PFSK-1 (cell line): ENCODE data around the gene MSX2.

ENCODE experiments used
- FOXP2 ChIP-seq: optimal IDR thresholded peaks from 2 replicates; pipeline ENCODE3; 2011; ENCODE audit warnings: borderline replicate concordance, control low read depth, inconsistent platforms; ENCODE audit not compliant: insufficient read depth; ENCODE audit errors: extremely low read length, extremely low read depth
- POLR2AphosphoS5 ChIP-seq: IDR thresholded peaks from 2 replicates; pipeline ENCODE4 v1.6.1; 2012; ENCODE audit warnings: low read depth, mild to moderate bottlenecking, control low read depth, low read length, moderate library complexity
- REST ChIP-seq, 2 experiments: IDR thresholded peaks; 2 replicates each; pipeline versions ENCODE4 v1.6.1 to v1.8.0; 2011 to 2012; ENCODE audit warnings: low read depth in 2 of 2, low read length in 2 of 2, control low read depth in 1 of 2, inconsistent platforms in 1 of 2, mild to moderate bottlenecking in 1 of 2, moderate library complexity in 1 of 2; ENCODE audit not compliant: insufficient read depth in 1 of 2
- SIN3A ChIP-seq: IDR thresholded peaks from 2 replicates; pipeline ENCODE4 v1.6.1; 2012; ENCODE audit warnings: mild to moderate bottlenecking, low read length, moderate library complexity, borderline replicate concordance; ENCODE audit not compliant: insufficient read depth
- TAF1 ChIP-seq: IDR thresholded peaks from 2 replicates; pipeline ENCODE4 v1.6.1; 2012; ENCODE audit warnings: low read length, control low read depth, borderline replicate concordance; ENCODE audit not compliant: insufficient read depth

The MSX2 gene

GRCh38 chr5:174773371-174773770, 49.0 kb downstream of the MSX2 start:
- TF ChIP-seq TAF1: no peak
- TF ChIP-seq FOXP2: no peak
- TF ChIP-seq SIN3A: no peak

GRCh38 chr5:174775081-174775480, 50.7 kb downstream of the MSX2 start:
- no peak for TF ChIP-seq POLR2AphosphoS5
- TF ChIP-seq TAF1: no peak
- TF ChIP-seq SIN3A: no peak
- no peak for TF ChIP-seq FOXP2
- TF ChIP-seq REST (IDR thresholded peaks at IDR 0.05; ENCODE audit: insufficient read depth in 1 of 2, low read depth in 2 of 2, low read length in 2 of 2): no peak

GRCh38 chr5:174777111-174777510, 52.7 kb downstream of the MSX2 start:
- TF ChIP-seq SIN3A: no peak
- TF ChIP-seq POLR2AphosphoS5: no peak
- no peak for TF ChIP-seq REST (IDR thresholded peaks at IDR 0.05; ENCODE audit: insufficient read depth in 1 of 2, low read depth in 2 of 2, low read length in 2 of 2)
- no peak for TF ChIP-seq TAF1
- TF ChIP-seq FOXP2: no peak

- no peak for TF ChIP-seq FOXP2
Measured at GRCh38 chr5:174777583-174777982, 53.2 kb downstream of the MSX2 start.
